Thoracic aorta (tissue), 2 donors: ENCODE measurements around the gene TNPO1. TPM values are rescaled to one million over a fixed set of nuclear protein-coding genes. Genes with fewer than 3 reads are reported as not detected.

ENCODE experiments used
- ATAC-seq: fragments of 150-250 bp; one replicate; pipeline ENCODE4 v1.8.0; 2017; ENCODE audit warnings: low read depth; ENCODE audit not compliant: insufficient number of reproducible peaks, low FRiP score
- DNase-seq: peaks from one replicate; pipeline ENCODE4 v3.0.0-alpha.2; 2020; ENCODE audit warnings: low spot score
- H3K27ac ChIP-seq, 2 donors: fragments of 200-600 bp; sonication (generic); 1 replicate in 1 of 2; 2 replicates in 1 of 2; pipeline ENCODE4 v1.5.1; 2016; ENCODE audit warnings: mild to moderate bottlenecking in 2 of 2, moderate library complexity in 2 of 2
- H3K27me3 ChIP-seq: fragments of 200-600 bp; sonication (generic); replicated peaks from 2 replicates; pipeline ENCODE4 v1.6.0; 2016; ENCODE audit warnings: mild to moderate bottlenecking; ENCODE audit not compliant: insufficient read depth
- H3K36me3 ChIP-seq: fragments of 200-600 bp; sonication (generic); one replicate; pipeline ENCODE4 v1.5.1; 2016
- H3K4me1 ChIP-seq, 2 donors: fragments of 200-600 bp; sonication (generic); 1 replicate in 1 of 2; 2 replicates in 1 of 2; pipeline versions ENCODE4 v1.5.1 to v1.6.0; 2016; ENCODE audit warnings: low read depth in 2 of 2, mild to moderate bottlenecking in 1 of 2; ENCODE audit not compliant: control insufficient read depth in 1 of 2
- H3K4me3 ChIP-seq: fragments of 200-600 bp; sonication (generic); 2 replicates; pipeline ENCODE4 v1.5.1; 2016; ENCODE audit warnings: mild to moderate bottlenecking
- H3K9me3 ChIP-seq: fragments of 200-600 bp; sonication (generic); 2 replicates; pipeline ENCODE4 v1.5.1; 2016
- total RNA-seq, 2 donors: library from RNA; depleted of rRNA; stranded (reverse); fragments of >200 nt; gene quantifications; one replicate each; pipeline versions ENCODE4 v1.1.0 to v1.2.3, GENCODE V29; 2016
- TF ChIP-seq, protein P1 (sequence below): fragments of 200-600 bp; sonication (generic); IDR thresholded peaks from one replicate; pipeline ENCODE4 v1.5.1; 2019; ENCODE audit warnings: antibody characterized with exemption

Gene TNPO1
- total RNA-seq, 2 donors from 2014 or later = 75.8 to 150 TPM

DNA sequence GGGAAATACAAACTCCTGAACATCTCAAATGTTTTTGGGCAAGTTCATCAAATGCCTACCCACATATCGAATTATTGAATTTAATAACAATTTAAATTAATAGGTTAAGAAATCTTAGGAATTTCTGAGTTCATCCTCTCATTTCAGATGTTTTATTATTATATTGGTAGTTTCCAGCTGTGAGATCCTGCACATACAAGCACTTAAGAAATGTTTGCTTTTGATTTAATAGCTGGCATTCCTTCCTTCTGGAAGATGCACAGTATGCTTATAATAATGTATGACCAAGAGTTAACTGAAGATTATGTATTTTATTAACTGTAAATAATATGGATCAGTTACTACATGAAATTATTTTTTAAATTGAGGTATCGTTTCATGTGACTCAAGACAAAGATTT lies 13.9 kb downstream of the TNPO1 start:
- TF ChIP-seq, protein P1, sequence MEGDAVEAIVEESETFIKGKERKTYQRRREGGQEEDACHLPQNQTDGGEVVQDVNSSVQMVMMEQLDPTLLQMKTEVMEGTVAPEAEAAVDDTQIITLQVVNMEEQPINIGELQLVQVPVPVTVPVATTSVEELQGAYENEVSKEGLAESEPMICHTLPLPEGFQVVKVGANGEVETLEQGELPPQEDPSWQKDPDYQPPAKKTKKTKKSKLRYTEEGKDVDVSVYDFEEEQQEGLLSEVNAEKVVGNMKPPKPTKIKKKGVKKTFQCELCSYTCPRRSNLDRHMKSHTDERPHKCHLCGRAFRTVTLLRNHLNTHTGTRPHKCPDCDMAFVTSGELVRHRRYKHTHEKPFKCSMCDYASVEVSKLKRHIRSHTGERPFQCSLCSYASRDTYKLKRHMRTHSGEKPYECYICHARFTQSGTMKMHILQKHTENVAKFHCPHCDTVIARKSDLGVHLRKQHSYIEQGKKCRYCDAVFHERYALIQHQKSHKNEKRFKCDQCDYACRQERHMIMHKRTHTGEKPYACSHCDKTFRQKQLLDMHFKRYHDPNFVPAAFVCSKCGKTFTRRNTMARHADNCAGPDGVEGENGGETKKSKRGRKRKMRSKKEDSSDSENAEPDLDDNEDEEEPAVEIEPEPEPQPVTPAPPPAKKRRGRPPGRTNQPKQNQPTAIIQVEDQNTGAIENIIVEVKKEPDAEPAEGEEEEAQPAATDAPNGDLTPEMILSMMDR = no peak
- DNase-seq = no peak
- no peak overlapping the region for H3K27ac ChIP-seq
- H3K36me3 ChIP-seq = peaks cover 4% of the 10 kb centered on the region
- no peaks in the 10 kb centered on the region for H3K9me3 ChIP-seq
- H3K4me1 ChIP-seq = no peaks in the 10 kb centered on the region
- no peaks in the 10 kb centered on the region for H3K27me3 ChIP-seq
- no peak for ATAC-seq
- H3K4me3 ChIP-seq = no peak overlapping the region

DNA sequence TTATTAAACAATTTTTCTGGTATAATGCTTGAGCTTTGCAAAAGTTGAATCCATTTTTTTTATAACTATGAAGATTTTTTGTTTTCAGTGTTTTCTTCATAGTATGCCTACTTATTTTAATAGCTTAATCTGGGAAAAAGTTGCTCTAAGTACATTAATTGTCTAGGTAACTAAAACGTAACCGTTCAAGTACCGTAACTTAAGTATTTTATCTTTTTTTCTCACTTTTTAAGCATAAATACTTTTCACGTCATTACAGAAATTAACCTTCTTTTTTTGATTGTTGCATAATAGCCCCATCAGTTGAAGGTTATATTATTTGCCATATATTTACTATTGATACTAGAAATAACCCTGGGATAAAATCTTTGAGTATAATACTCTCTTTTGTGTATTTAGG lies 15.2 kb downstream of the TNPO1 start:
- no peaks in the 10 kb centered on the region for H3K9me3 ChIP-seq
- no peaks in the 10 kb centered on the region for H3K4me1 ChIP-seq
- H3K36me3 ChIP-seq = no peaks in the 10 kb centered on the region
- ATAC-seq (no peak), DNase-seq (no peak)
- TF ChIP-seq, protein P1 = no peak
- no peak overlapping the region for H3K4me3 ChIP-seq
- H3K27ac ChIP-seq = no peak overlapping the region
- H3K27me3 ChIP-seq = no peaks in the 10 kb centered on the region

DNA sequence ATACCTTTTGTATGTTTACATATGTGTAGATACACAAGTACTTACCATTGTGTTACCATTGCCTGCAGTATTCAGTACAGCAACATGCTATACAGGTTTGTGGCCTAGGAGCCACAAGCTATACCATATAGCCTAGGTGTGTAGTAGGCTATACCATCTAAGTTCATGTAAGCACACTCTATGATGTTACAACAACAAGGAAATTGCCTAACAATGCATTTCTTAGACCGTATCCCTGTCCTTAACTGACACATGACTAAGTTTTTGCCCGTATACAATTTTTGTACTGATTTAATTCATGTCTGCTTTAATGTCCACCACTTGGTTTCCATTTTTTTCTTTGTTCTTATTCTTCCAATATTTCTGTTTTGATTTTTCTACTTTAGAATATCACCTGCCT lies 18.5 kb downstream of the TNPO1 start:
- no peak for DNase-seq
- H3K4me3 ChIP-seq = no peak overlapping the region
- TF ChIP-seq, protein P1 = no peak
- no peaks in the 10 kb centered on the region for H3K9me3 ChIP-seq
- H3K4me1 ChIP-seq = peaks cover 16 to 29% of the 10 kb centered on the region in 2 donors
- no peak for ATAC-seq
- H3K27ac ChIP-seq = no peak overlapping the region
- H3K36me3 ChIP-seq = no peaks in the 10 kb centered on the region
- H3K27me3 ChIP-seq = no peaks in the 10 kb centered on the region

DNA sequence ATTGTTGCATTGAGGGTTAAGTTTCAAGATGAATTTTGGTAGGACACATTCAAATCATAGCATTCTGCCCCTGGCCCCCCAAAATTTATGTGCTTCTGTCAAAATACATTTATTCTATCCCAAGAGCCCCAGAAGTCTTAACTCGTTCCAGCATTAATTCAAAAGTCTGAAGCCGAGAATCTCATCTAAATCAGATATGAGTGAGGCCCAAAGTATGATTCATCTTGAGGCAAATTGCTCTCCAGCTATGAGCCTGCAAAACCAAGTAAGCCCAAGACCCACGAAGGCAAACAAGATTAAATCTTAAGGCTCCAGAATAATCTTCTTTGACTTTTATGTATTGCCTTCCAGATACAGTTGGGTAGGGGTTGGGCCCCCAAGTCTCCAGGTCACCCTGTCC lies 19.2 kb downstream of the TNPO1 start:
- Histone ChIP-seq H3K36me3 (no peaks in the 10 kb centered on the region), H3K27me3 (no peaks in the 10 kb centered on the region), H3K4me1 (peaks cover 16 to 36% of the 10 kb centered on the region in 2 donors), H3K4me3 (no peak overlapping the region), H3K27ac (no peak overlapping the region), H3K9me3 (no peaks in the 10 kb centered on the region)
- TF ChIP-seq, protein P1 = no peak
- ATAC-seq = no peak
- no peak for DNase-seq

DNA sequence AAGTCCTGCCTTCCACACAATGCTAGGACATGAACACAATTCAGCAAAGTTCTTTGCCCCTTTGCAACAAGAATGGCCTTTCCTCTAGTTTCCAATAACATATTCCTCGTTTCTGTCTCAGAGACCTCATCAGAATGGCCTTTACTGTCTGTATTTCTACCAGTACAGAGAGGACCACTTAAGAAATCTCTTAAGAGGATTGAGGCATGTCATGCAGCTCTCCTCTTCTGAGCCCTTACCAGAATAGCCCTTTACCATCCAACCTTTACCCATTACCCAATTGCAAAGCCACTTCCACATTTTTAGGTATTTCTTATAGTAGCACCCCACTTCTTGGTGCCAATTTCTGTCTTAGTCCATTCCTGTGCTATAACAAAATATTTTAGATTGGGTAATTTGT lies 20.3 kb downstream of the TNPO1 start:
- TF ChIP-seq, protein P1 = no peak
- H3K9me3 ChIP-seq = no peaks in the 10 kb centered on the region
- ATAC-seq = no peak
- H3K4me3 ChIP-seq = no peak overlapping the region
- no peaks in the 10 kb centered on the region for H3K27me3 ChIP-seq
- H3K4me1 ChIP-seq = peaks cover 21 to 47% of the 10 kb centered on the region in 2 donors
- H3K27ac ChIP-seq = peak overlapping the region in 1 of 2 donors; percentile 65
- no peak for DNase-seq
- no peaks in the 10 kb centered on the region for H3K36me3 ChIP-seq
